ENCODE data around the gene VSIR.

VSIR gene

GRCh38 chr10:71761541-71762113 lies 11.7 kb downstream of the VSIR start:
- no peaks in the 10 kb centered on the region for H3K36me3 ChIP-seq (ENCODE audit: insufficient read depth, low read length)
- H3K4me3 ChIP-seq (ENCODE audit: low read length) = no peak overlapping the region
- H2AFZ ChIP-seq (ENCODE audit: low read depth, low read length) = no peak overlapping the region
- no peaks in the 10 kb centered on the region for H3K9me3 ChIP-seq (ENCODE audit: low read length)
- no peaks in the 10 kb centered on the region for H3K4me1 ChIP-seq (ENCODE audit: insufficient read depth, low read length)
- H3K27me3 ChIP-seq (ENCODE audit: insufficient read depth, low read length) = peaks cover 26% of the 10 kb centered on the region

GRCh38 chr10:71761105-71761511 lies 12.2 kb downstream of the VSIR start:
- Histone ChIP-seq H3K4me3 (ENCODE audit: low read length) (no peak overlapping the region), H2AFZ (ENCODE audit: low read depth, low read length) (no peak overlapping the region), H3K9me3 (ENCODE audit: low read length) (no peaks in the 10 kb centered on the region), H3K4me1 (ENCODE audit: insufficient read depth, low read length) (no peaks in the 10 kb centered on the region), H3K36me3 (ENCODE audit: insufficient read depth, low read length) (no peaks in the 10 kb centered on the region), H3K27me3 (ENCODE audit: insufficient read depth, low read length) (peaks cover 31% of the 10 kb centered on the region)

DNA sequence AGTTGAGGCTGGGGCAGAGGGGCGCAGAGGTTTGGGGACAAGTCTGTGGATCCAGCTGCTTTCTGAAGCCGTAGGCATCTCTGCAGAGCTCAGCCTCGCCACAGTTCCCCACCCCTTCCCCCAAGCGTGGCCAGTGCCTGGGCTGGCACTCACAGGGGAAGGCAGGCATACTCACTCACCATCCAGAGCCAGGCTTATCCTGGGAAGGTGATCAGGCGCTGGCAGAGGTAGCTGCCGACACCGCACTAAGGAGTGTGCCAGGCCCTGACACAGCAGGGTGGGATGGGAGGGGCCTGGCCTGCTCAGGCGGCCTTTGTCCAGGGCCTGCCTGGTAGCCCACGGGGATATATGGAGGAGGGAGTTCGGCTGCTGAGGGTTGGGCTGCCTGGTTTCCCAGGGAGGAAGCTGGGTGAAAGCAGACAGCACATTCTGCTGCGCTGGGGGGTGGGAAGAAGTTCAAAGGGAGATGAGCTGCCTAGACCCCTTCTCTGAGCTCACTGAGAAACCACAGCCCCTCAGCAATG lies 15.9 kb downstream of the VSIR start:
- no peak overlapping the region for H3K4me3 ChIP-seq (ENCODE audit: low read length)
- no peaks in the 10 kb centered on the region for H3K4me1 ChIP-seq (ENCODE audit: insufficient read depth, low read length)
- H3K36me3 ChIP-seq (ENCODE audit: insufficient read depth, low read length) = no peaks in the 10 kb centered on the region
- no peak overlapping the region for H2AFZ ChIP-seq (ENCODE audit: low read depth, low read length)
- H3K9me3 ChIP-seq (ENCODE audit: low read length) = no peaks in the 10 kb centered on the region
- H3K27me3 ChIP-seq (ENCODE audit: insufficient read depth, low read length) = peaks cover 34% of the 10 kb centered on the region

DNA sequence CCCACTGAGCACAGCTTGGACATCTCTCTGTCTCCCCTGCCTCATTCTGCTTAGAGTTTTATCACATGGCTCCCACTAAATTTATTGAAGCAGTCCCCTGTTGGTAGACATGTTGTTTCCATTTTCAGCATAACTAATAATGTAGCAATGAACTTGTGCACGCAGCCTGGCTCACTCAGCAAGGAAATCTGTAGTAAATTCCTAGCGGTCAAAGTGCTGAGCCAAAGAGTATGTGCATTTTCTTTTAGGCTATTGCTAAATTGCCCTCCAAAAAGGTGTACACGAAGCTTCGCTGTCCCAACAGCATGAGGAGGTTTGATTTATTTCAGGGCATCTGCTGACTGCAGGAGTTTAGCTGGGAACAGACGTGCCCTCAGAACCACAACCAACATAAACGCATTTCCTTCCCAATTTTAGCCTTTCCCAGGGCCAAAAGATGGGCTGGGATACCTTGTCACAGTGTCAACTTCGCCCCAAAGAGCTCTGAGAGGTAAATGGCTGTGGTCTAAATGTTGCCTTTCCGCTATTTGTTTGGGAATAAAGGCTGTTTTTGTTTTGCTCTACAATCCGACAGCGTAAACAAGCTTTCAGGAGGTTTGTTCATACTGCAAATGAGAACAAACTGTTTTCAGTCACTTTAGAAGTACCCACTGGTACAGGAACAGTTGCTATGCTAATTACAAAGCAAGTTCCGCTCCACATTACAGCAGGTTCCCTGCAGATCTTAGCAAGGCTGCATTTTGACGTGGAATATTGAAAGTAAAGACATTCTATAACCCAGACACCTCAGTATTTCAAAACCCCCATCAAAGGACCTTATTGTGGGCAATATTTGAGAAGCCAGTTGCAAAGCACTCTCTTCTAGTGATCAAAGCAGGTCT lies 16.8 kb downstream of the VSIR start:
- peaks cover 34% of the 10 kb centered on the region for H3K27me3 ChIP-seq (ENCODE audit: insufficient read depth, low read length)
- H3K4me1 ChIP-seq (ENCODE audit: insufficient read depth, low read length) = no peaks in the 10 kb centered on the region
- no peaks in the 10 kb centered on the region for H3K36me3 ChIP-seq (ENCODE audit: insufficient read depth, low read length)
- H2AFZ ChIP-seq (ENCODE audit: low read depth, low read length) = no peak overlapping the region
- H3K4me3 ChIP-seq (ENCODE audit: low read length) = no peak overlapping the region
- H3K9me3 ChIP-seq (ENCODE audit: low read length) = no peaks in the 10 kb centered on the region

DNA sequence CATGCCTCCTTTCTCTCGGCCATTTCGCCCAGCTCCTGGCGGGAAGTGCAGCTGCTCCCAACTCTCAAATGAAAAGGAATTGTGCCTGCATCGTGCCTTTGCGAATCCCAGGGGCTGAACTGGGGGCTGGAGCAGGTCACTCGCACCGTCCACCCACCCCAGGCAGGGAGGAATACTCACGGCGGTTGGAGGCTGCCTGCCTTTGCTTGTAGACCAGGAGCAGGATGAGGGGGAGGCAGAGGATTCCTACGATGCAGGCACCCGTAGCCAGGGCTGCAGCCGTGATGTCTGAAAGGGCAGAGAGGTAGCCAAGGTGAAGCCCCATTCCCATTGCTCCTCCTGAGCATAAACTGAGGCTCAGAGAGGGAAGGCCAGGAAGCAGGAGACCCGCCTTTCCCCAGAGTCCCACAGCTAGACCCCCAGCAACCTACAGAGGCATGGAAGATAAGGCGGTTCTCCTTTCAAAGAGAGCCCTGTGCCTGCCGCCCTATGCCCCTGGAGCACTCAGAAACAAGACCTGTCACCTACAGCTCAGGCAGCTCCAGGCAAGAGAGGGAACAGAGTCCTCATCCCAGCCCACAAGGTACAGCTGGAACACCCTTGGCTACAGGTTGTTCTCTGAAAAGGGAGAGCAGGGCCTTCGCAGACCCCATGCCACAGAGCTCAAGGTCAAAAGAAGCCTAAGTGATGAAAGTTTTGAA lies 18.0 kb downstream of the VSIR start:
- H2AFZ ChIP-seq (ENCODE audit: low read depth, low read length) = no peak overlapping the region
- peaks cover 34% of the 10 kb centered on the region for H3K27me3 ChIP-seq (ENCODE audit: insufficient read depth, low read length)

GRCh38 chr10:71754562-71754961 lies 18.8 kb downstream of the VSIR start:
- H2AFZ ChIP-seq (ENCODE audit: low read depth, low read length) = no peak overlapping the region
- H3K36me3 ChIP-seq (ENCODE audit: insufficient read depth, low read length) = no peaks in the 10 kb centered on the region
- no peaks in the 10 kb centered on the region for H3K4me1 ChIP-seq (ENCODE audit: insufficient read depth, low read length)
- no peak overlapping the region for H3K4me3 ChIP-seq (ENCODE audit: low read length)
- H3K27me3 ChIP-seq (ENCODE audit: insufficient read depth, low read length) = peaks cover 34% of the 10 kb centered on the region
- no peaks in the 10 kb centered on the region for H3K9me3 ChIP-seq (ENCODE audit: low read length)

More for the DNA sequence above, 18.0 kb downstream of the VSIR start:
- Histone ChIP-seq H3K4me1 (ENCODE audit: insufficient read depth, low read length) (no peaks in the 10 kb centered on the region), H3K9me3 (ENCODE audit: low read length) (no peaks in the 10 kb centered on the region), H3K36me3 (ENCODE audit: insufficient read depth, low read length) (no peaks in the 10 kb centered on the region), H3K4me3 (ENCODE audit: low read length) (no peak overlapping the region)

DNA sequence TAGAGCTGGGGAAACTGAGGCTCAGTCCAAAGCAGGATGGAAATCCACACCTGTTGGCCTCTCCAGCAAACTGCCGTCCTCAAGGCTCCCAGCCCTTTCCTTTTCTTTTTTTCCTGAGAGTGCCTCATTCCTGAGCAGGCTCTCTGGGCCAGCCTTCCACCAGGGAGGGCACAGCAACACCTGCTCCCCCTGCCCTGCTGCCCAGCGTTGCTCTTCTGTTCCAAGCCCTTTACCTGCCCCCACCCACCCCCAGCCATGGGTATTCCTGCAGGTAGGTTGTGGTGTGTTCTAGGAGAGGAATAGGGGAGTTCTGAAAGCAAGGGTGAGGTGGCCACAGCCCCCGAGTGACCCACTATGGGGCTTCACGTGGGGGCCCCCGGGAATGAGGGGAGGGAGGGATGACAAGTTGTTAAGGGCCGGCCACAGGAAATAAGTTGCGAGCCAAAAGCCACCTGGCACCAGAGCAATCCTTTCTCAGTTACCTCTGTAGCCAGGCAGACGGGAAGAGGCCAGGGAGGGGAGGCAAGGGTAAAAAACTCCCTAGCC lies 19.3 kb downstream of the VSIR start:
- H3K4me3 ChIP-seq (ENCODE audit: low read length) = no peak overlapping the region
- peaks cover 34% of the 10 kb centered on the region for H3K27me3 ChIP-seq (ENCODE audit: insufficient read depth, low read length)
- no peaks in the 10 kb centered on the region for H3K4me1 ChIP-seq (ENCODE audit: insufficient read depth, low read length)
- H3K36me3 ChIP-seq (ENCODE audit: insufficient read depth, low read length) = no peaks in the 10 kb centered on the region
- H3K9me3 ChIP-seq (ENCODE audit: low read length) = no peaks in the 10 kb centered on the region
- H2AFZ ChIP-seq (ENCODE audit: low read depth, low read length) = no peak overlapping the region

DNA sequence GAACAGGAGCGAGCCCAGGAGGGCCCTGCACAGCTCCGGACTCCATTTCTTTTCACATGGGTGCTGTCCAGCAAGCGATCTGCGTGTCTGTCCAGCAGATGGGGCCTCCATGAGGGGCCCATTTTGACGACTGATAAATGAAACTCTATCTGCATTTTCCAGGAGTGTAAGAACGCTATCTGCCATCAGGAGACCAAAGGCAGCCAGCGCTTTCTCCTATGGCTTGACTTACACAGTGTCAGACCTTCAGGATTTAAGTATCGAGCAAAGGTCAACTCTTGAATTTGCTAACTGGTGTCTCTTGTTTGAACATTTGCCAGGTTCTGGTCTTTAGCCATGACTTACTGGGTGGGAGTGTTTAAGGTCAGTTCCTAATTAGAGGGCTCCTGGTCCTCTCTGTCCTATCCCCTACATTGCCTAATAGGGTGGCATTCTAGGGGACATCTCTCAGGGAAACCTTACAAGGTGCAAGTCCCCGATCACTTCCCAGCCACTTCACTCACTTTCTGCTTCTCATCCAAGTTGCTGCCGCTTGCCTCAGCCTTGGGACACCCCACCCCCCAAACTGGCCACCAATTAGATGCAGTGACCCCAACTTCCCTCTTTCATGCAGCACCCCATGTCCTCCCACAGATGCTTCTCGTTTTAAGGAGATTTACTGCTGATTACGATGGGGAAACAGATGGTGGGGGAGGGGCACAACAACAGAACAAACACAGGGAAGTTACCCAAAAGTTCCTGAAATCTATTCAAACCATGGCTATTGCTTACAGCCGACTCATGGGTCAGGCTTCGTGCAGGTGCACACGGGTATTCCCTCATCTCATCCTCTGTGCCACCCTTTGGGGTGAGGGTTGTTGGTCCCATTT lies 20.0 kb downstream of the VSIR start:
- no peaks in the 10 kb centered on the region for H3K9me3 ChIP-seq (ENCODE audit: low read length)
- no peak overlapping the region for H2AFZ ChIP-seq (ENCODE audit: low read depth, low read length)
- peaks cover 34% of the 10 kb centered on the region for H3K27me3 ChIP-seq (ENCODE audit: insufficient read depth, low read length)
- H3K4me3 ChIP-seq (ENCODE audit: low read length) = no peak overlapping the region
- H3K4me1 ChIP-seq (ENCODE audit: insufficient read depth, low read length) = no peaks in the 10 kb centered on the region
- no peaks in the 10 kb centered on the region for H3K36me3 ChIP-seq (ENCODE audit: insufficient read depth, low read length)

DNA sequence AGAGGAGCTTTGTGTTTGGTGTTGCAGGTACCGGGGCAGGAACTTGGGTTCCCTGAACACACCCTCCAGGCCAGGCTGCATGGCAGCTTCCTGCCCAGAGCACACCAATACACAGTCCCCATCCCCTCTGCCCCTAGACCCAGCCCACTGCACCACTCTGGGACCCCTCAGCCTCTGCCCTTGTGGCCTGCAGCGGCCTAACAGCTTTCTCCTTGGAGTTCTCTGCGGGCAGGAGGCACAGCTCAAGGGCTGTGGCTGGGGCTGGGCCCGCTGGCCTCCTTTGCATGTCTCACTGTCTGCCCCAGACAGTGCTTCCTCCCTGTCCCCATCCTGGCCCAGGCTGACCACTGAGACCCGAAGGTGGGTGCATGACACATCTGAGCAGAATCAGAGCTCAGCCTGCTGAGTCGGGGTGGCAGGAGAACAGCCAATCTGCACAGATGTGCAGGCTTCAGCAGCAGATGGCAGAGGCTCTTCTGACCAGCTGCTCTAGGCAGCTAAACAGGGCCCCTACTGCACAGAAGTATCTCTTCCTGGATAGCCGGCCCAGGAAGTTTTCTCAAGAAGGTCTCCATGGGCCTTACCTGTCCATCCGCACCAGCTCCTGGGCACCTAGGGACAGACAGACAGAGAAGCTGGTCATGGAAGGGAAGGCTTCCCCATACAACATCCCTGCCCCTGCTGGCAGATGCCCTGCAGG lies 20.8 kb downstream of the VSIR start:
- peaks cover 31% of the 10 kb centered on the region for H3K27me3 ChIP-seq (ENCODE audit: insufficient read depth, low read length)
- no peak overlapping the region for H2AFZ ChIP-seq (ENCODE audit: low read depth, low read length)
- H3K4me3 ChIP-seq (ENCODE audit: low read length) = no peak overlapping the region
- H3K4me1 ChIP-seq (ENCODE audit: insufficient read depth, low read length) = no peaks in the 10 kb centered on the region
- no peaks in the 10 kb centered on the region for H3K36me3 ChIP-seq (ENCODE audit: insufficient read depth, low read length)
- H3K9me3 ChIP-seq (ENCODE audit: low read length) = no peaks in the 10 kb centered on the region

DNA sequence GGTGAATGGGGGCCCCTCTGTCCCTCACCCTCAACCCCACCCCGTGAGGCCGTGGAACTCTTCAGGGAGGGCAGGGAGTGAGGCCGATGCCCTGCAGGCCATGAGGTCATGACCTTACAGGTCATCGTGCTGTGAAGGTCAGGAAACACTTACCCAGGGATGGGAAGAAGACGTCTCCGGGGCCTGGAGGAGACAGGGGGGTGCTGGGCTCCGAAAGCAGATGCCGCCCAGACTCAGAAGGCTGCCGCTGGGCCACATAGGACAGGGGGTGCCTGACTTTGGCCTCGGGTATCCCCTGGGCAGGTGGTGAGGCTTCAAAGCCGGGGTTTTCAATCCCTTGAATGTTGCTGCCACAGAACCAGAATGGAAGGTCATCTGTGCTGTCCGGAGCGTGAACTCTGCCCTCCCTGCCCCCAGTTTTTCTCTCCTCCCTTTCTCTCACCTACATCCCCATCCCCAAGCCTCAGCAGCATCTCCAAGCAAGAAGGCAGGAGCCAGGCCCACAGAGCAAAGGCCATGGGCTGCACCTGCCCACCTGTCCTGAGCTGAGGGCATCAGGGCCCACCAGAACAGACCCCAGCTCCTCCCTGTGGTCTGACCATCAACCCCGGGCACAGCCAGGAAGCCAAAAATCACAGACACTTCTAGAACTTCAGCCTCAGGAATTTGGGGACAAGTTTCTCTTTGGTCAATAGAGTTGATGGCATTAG lies 21.6 kb downstream of the VSIR start:
- peaks cover 26% of the 10 kb centered on the region for H3K27me3 ChIP-seq (ENCODE audit: insufficient read depth, low read length)
- H2AFZ ChIP-seq (ENCODE audit: low read depth, low read length) = no peak overlapping the region
- no peak overlapping the region for H3K4me3 ChIP-seq (ENCODE audit: low read length)
- H3K9me3 ChIP-seq (ENCODE audit: low read length) = no peaks in the 10 kb centered on the region
- no peaks in the 10 kb centered on the region for H3K4me1 ChIP-seq (ENCODE audit: insufficient read depth, low read length)
- no peaks in the 10 kb centered on the region for H3K36me3 ChIP-seq (ENCODE audit: insufficient read depth, low read length)

DNA sequence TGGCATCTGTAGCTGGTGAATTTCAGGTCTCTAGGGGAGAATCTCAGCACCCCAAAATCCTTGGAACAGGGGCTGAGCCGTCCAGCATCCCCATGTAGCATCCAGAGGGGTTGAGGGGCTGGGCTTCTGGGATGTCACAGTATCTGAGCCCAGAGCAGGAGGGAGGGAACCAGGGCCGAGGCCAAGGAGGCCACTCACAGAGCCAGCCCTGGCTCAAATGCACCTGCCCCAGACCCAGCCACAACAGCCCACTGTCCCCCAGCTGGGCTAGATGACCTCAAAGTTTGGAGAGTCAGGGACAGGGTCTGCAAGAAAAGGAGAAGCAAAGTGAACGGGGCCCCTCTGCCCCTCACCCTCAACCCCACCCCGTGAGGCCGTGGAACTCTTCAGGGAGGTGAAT lies 22.3 kb downstream of the VSIR start:
- H3K36me3 ChIP-seq (ENCODE audit: insufficient read depth, low read length) = no peaks in the 10 kb centered on the region
- no peak overlapping the region for H2AFZ ChIP-seq (ENCODE audit: low read depth, low read length)
- H3K9me3 ChIP-seq (ENCODE audit: low read length) = no peaks in the 10 kb centered on the region
- H3K4me1 ChIP-seq (ENCODE audit: insufficient read depth, low read length) = no peaks in the 10 kb centered on the region
- H3K27me3 ChIP-seq (ENCODE audit: insufficient read depth, low read length) = peaks cover 19% of the 10 kb centered on the region
- no peak overlapping the region for H3K4me3 ChIP-seq (ENCODE audit: low read length)
